ENCODE data around the gene SNX30. TPM values are rescaled to one million over a fixed set of nuclear protein-coding genes. Genes with fewer than 3 reads are reported as not detected.
A peak's percentile ranks its signal among the peaks of the same experiment; 100 is the strongest.

The SNX30 gene, protein sequence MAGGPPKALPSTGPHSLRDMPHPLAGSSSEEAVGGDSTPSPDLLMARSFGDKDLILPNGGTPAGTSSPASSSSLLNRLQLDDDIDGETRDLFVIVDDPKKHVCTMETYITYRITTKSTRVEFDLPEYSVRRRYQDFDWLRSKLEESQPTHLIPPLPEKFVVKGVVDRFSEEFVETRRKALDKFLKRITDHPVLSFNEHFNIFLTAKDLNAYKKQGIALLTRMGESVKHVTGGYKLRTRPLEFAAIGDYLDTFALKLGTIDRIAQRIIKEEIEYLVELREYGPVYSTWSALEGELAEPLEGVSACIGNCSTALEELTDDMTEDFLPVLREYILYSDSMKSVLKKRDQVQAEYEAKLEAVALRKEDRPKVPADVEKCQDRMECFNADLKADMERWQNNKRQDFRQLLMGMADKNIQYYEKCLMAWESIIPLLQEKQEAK
- 1 to 10 TPM; 5.0 to 5.7 TPM for total RNA-seq

DNA sequence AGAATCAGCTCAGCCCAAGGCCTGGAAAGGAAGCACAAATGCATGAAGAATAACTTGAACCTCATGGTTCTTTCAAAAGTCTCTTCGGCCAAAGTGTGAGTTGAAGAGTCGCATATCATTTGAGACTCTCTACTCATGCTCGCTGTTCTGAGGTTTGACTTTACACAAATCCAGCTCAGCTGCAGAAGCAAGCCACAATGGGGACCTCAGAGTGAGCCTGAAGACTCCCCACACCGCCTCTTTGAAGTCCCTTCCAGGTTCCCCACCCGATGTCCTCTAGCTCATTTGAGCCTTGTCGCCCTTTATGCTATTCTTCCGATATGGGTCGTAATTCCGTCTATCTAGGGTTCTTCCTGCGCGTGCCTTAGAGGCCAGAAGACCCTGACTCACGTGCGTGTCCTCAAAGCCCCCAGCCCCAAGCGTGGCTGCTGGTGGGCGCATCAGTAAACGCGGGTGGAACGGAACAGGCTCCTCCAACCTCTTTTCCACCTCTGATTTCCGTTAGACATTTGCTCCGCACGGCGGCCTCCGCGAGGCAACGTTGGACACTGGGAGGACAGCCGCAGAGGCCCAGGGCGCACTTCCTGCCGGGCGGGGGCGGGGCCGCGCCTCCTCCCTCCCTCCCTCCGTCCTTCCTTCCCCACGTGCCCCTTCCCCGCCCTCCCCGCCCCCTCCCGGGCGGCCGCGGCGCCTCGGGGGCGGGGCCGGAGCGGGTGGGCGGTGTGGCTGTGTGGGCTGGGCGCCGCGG lies at the start of gene SNX30:
Gene SNX30, plus strand, starts transcription at position 745 of the 748 bp plus-strand sequence. CDS start 242 bp downstream, outside the sequence.
- peak within 1 kb of the TSS; percentile 86 for H3K27ac ChIP-seq
- no peaks in the 10 kb centered on the region for H3K9me3 ChIP-seq
- H3K27me3 ChIP-seq = no peaks in the 10 kb centered on the region
- TF ChIP-seq, protein P1, sequence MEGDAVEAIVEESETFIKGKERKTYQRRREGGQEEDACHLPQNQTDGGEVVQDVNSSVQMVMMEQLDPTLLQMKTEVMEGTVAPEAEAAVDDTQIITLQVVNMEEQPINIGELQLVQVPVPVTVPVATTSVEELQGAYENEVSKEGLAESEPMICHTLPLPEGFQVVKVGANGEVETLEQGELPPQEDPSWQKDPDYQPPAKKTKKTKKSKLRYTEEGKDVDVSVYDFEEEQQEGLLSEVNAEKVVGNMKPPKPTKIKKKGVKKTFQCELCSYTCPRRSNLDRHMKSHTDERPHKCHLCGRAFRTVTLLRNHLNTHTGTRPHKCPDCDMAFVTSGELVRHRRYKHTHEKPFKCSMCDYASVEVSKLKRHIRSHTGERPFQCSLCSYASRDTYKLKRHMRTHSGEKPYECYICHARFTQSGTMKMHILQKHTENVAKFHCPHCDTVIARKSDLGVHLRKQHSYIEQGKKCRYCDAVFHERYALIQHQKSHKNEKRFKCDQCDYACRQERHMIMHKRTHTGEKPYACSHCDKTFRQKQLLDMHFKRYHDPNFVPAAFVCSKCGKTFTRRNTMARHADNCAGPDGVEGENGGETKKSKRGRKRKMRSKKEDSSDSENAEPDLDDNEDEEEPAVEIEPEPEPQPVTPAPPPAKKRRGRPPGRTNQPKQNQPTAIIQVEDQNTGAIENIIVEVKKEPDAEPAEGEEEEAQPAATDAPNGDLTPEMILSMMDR (IDR thresholded peaks at IDR 0.05) = peak in 1 of 2 donors; percentile 37
- H3K4me1 ChIP-seq = peaks cover 0 to 33% of the 10 kb centered on the region in 2 donors
- H3K4me3 ChIP-seq = peak within 1 kb of the TSS; percentile 94 to 97
- peak; percentile 92 for DNase-seq (ENCODE audit: low spot score)
- no peaks in the 10 kb centered on the region for H3K36me3 ChIP-seq

DNA sequence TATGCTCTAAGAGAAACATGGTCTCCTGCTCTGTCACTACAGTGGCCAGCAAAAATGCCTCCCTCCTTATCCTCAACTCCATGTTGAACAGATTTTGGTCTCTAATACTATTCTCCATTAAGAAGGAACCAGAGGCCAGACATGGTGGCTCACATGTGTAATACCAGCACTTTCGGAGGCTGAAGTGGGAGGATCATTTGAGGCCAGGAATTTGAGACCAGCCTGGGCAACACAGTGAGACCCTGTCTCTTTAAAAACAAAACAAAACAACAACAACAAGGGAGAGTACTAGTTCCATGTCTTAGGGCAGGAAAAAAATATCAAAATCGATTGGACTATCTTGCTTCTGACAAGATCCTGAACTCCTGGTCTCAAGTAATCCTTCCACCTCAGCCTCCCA lies 47.3 kb upstream of the SNX30 start:
- H3K27ac ChIP-seq = no peak overlapping the region
- H3K27me3 ChIP-seq = no peaks in the 10 kb centered on the region
- no peaks in the 10 kb centered on the region for H3K4me1 ChIP-seq
- no peak overlapping the region for H3K4me3 ChIP-seq
- TF ChIP-seq, protein P1 (IDR thresholded peaks at IDR 0.05) = no peak
- DNase-seq (ENCODE audit: low spot score) = no peak
- no peaks in the 10 kb centered on the region for H3K36me3 ChIP-seq
- H3K9me3 ChIP-seq = no peaks in the 10 kb centered on the region

DNA sequence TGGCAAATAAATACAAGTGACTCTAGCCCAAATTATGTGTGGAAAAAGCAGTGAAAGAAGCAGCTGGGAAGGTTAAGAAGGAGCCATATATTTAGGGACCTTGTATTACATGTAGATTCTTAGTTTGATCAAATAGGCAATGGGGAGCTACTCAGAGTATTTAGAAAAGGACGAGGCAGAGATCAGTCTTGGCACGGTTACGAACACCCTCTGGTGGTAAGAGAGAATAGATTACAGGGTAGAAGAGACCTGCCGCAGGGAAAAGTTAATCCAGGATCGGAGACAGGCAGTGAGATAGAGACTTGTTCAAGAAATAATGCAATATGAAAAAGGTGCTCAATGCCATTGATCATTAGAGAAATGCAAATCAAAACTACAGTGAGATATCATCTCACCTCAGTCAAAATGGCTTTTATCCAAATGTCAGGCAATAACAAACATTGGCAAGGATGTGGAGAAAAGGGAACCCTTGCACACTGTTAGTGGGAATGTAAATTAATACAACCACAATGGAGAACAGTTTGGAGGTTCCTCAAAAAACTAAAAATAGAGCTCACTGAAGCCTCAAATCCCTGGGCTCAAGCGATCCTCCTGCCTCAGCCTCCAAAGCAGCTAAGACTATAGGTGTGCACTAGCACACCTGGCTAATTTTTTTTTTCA lies 44.7 kb upstream of the SNX30 start:
- Histone ChIP-seq H3K9me3 (no peaks in the 10 kb centered on the region), H3K4me1 (no peaks in the 10 kb centered on the region), H3K27ac (no peak overlapping the region), H3K27me3 (no peaks in the 10 kb centered on the region), H3K36me3 (no peaks in the 10 kb centered on the region), H3K4me3 (no peak overlapping the region)
- DNase-seq (ENCODE audit: low spot score) = no peak
- TF ChIP-seq, protein P1 (IDR thresholded peaks at IDR 0.05) = peak in 1 of 2 donors; percentile 47

DNA sequence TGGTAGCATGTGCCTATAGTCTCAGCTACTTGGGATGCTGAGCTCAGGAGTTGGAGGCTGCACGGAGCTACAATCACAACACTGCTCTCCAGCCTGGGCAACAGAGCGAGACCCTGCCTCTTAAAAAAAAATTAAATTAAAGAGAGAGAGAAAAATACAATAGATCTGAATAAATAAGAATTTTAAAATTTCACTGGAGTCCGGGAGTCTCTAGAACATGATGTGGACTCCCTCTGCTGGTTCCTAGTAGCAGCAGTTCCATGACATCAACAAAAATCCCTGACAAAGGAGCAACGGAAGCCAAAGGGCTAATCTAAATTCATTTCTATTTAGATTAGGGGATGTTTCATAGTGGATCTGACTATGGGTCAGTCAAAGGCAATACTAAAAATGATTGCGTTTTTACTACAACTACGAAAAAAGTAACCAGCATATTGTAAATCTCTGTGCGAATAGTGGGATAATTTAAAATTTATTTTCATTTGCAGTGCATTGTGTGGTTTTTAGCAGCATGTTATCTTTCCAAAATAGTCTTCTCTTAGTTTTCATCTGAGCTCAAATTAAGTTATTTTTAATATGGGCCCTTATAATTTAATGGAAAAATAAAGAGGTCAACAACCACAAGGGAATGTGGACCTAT lies 39.4 kb upstream of the SNX30 start:
- Histone ChIP-seq H3K9me3 (no peaks in the 10 kb centered on the region), H3K27me3 (no peaks in the 10 kb centered on the region), H3K27ac (no peak overlapping the region), H3K4me3 (no peak overlapping the region), H3K4me1 (no peaks in the 10 kb centered on the region), H3K36me3 (no peaks in the 10 kb centered on the region)
- TF ChIP-seq, protein P1 (IDR thresholded peaks at IDR 0.05) = peak; percentile 24 to 61
- no peak for DNase-seq (ENCODE audit: low spot score)

DNA sequence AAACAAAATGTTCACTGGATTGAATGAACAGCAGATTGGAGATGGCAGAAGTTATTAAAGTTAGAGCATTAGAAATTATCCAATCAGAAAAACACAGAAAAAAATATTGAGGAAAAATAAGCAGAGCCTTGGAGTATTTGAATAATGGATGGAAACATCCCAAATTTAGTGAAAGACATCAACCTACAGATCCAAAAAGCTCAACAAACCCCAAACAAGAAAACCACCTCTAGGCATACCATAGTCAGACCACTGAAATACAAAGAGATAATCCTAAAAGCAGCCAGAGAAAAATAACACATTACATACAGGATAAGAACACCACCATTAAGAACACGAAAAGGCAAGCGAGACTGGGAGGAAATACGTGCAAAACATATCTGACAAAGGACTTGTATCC lies 37.9 kb upstream of the SNX30 start:
- TF ChIP-seq, protein P1 (IDR thresholded peaks at IDR 0.05) = no peak
- H3K9me3 ChIP-seq = no peaks in the 10 kb centered on the region
- H3K27me3 ChIP-seq = no peaks in the 10 kb centered on the region
- peaks cover 0 to 9% of the 10 kb centered on the region in 2 donors for H3K4me1 ChIP-seq
- no peak for DNase-seq (ENCODE audit: low spot score)
- no peak overlapping the region for H3K27ac ChIP-seq
- no peaks in the 10 kb centered on the region for H3K36me3 ChIP-seq
- no peak overlapping the region for H3K4me3 ChIP-seq

Measured in right atrium auricular region (tissue), 2 donors.